SH-SY5Y (cell line): ENCODE measurements around the gene RXFP4.

ENCODE experiments used
- GATA2 ChIP-seq: IDR thresholded peaks from 2 replicates; pipeline ENCODE4 v1.6.1; 2011; ENCODE audit warnings: mild to moderate bottlenecking, low read depth, low read length
- GATA3 ChIP-seq: IDR thresholded peaks from 2 replicates; pipeline ENCODE4 v1.6.1; 2011; ENCODE audit warnings: low read depth, mild to moderate bottlenecking, low read length, moderate library complexity

Gene RXFP4

DNA sequence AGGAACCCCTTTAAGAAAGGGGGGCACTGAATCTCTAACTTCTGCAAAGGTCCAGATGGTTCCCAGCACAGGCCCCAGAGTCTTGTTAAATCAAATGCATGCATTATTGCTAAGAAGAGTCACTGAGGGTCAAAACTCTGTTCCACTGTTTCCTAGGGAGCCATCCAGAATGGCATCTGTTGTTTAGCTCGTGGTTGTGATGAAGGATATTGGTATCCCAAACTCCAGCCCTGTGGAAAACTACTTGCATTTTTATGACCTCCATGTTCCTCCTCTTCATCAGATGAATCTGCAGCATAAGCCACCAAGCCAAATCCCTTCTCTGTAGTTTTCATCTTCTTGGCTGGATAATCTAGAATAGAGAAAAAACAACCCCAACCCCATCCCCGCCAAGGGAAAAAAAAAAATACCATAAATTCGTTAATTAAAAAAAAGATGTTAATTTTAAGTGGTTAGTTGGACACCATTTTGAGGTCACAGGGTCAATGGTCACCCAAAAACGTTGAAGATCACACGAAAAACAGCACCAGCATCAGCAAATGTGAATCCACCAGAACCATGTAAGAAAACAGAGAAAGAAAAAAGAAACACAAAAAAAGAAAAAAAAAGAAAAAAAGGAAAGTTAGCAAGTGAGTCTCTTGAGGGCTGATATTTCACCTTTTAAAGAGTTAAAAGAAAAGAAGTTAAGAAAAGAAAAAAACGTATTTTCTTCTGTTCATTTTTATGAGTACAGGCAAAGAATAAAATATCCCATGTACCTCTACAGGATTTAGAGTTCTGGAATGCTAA is 27.3 kb upstream of the RXFP4 start:
- TF ChIP-seq GATA3 (no peak), GATA2 (no peak)

DNA sequence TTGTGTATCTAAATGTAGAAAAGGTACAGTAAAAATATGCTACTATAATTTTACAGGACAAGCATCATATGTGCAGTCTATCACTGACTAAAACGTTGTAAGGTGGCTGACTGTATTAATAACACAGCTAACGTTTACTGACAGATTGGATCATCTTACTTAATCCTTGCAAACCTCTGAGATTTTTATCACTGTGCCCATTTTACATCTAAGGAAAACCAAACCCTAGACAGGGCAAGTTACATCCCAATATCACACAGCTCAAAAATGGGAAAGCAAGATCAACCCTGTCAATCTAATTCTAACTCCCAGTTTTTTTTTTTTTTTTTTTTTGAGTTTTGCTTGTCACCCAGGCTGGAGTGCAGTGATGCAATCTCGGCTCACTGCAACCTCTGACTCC is 22.8 kb upstream of the RXFP4 start:
- TF ChIP-seq GATA2 (no peak), GATA3 (no peak)

DNA sequence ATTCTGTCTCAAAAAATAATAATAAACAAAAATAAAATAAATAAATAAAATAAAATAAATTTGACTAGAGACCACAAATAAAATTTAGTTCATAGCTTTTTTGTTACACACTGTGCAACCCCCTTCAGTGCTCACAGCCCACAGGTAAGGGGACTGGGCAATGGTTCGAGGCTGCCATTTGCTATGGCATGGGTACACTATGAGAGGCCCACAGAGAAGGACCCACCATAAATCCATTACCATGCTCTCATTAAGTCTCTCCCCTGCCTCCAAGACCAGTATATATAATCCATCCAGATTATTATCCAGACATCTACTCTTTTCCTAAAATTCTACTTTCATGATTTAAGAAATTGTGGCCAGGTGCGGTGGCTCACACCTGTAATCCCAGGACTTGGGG is 21.6 kb upstream of the RXFP4 start:
- TF ChIP-seq GATA3 (no peak), GATA2 (no peak)

DNA sequence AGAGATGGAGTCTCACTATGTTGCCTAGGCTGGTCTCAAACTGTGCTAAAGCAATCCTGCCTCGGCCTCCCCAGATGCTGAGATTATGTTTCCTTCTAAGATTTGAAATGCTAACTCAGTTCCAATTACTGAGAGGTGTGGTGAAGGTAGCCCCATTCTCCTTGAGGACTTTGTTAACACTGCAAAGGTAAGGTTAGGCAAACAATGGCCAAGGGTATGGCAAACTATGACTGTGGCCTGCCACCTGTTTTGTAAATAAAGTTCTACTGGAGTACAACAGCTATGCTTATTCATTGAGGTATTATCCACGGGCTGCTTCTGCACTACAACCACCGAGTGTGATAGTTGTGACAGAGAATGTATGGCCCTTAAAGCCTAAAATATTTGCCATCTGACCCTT is 20.7 kb upstream of the RXFP4 start:
- TF ChIP-seq GATA2, result no peak
- TF ChIP-seq GATA3, result no peak

DNA sequence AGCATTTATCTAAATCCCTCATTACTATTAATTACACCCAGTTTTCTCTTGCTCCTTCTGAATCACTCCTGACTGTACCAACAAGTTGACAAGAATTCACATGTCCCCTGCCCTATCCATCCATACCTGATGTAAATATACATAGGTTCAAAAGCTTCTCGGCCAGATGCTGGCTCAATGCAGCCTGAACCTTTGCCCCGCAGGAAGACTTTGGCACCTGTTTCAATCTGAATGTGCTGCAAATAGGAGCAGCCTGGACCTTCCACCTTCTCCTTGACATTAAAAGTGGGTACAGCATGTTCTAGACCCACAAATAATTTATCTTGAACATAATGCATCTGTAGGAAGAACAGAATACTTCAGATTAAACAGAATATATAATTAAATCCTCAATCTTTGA is 15.9 kb upstream of the RXFP4 start:
- TF ChIP-seq GATA3 (no peak), GATA2 (no peak)

DNA sequence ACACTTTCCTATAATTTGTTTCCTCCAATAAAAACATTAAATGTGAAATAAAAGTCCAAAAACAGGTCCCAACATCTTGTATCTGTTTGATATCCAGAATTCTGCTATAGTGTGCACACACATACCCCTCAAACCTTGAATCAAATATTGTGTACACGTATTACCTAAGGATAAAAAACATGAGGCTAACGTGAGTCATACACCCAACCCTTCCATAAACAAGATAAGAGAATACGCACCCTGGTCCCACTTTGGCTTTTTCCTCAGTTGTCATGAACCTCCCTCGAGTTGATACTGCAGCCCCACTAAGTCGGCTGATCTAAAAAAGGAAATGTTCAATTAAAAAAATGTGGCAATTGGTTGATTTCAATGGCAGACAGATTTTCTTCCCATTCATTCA is 12.4 kb upstream of the RXFP4 start:
- TF ChIP-seq GATA2, result no peak
- no peak for TF ChIP-seq GATA3

DNA sequence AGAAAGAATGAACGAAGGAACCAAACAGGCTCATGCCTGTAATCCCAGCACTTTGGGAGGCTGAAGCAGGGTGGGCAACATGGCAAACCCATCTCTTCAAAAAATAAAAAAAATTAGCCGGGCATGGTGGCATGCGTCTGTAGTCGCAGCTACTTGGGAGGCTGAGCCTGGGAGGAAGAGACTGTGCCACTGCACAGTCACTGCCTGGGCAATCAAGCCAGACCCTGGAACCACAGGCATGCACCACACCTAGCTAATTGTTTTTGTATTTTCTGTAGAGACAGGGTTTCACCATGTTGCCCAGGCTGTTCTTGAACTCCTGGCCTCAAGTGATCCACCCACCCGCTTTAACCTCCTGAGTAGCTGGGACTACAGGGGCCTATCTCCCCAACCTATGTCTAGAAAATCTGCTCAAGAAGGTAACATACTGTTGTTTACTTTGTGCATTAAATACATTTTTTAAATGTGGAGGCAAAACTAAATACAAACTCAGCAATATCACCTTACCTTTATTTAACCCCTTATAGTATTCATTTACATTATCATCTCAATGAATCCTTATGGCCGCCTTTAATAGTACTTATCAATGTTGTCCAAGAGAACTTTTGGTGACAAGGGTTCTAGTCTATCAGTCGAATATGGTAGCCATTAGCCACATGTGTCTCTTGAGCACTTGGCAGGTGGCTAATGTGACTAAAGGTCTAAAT is 10.0 kb upstream of the RXFP4 start:
- TF ChIP-seq GATA3 (no peak), GATA2 (no peak)

DNA sequence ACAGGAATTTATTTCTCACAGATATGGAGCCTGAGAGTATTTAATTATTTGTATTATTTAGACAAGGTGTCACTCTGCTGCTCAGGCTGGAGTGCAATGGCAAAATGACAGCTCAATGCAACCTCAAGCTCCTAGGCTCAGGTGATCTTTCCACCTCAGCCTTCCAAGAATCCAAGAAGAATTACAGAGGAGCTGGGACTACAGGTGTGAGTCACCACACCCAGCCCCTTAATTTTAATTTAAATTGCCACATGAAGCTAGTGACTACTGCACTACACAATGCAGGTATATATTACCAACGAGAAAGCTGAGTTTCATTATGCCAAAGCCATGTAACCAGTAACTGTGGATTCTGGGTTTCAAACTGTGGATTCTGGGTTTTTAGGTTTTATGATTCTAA is 9.4 kb upstream of the RXFP4 start:
- TF ChIP-seq GATA3 (no peak), GATA2 (no peak)

DNA sequence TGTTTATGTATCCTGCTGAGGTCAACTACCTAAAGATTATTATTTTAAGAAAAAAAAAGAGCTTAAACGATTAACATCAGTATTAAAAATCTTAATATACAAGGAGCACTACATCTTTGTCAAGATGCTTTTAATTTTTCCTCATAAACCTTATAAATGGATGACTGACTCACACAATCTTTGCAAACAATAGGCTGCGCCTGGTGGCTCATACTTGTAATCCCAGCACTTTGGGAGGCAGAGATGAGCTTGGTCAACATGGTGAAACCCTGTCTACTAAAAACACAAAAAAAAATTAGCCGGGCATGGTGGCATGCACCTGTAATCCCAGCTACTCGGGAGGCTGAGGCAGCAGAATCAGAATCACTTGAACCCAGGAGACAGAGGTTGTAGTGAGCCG is 9.0 kb upstream of the RXFP4 start:
- no peak for TF ChIP-seq GATA3
- no peak for TF ChIP-seq GATA2

DNA sequence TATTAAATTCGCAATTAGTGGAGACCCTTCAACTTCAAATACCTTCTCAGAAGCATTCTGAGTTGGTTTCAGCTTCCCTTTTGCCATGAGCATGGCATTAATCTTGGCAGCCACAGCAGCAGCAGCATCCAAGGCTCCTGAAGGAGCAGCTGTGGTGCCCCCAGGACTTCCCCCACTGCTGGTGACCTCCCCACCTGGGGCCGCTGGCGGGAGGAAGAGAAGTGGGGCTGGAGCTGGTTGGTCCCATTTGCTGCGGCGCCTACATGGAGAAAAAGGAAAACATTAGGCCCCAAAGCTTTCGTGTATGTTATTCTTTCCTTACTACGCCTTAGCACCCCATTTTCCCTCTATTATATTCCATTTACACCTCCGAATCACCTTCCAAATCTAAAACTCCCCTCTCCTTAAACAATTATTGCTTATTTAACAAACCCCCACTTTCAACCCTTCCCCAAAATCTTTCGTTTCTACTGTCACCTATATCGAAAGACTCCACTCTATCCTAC is 7.8 kb upstream of the RXFP4 start:
- TF ChIP-seq GATA2, result no peak
- no peak for TF ChIP-seq GATA3

DNA sequence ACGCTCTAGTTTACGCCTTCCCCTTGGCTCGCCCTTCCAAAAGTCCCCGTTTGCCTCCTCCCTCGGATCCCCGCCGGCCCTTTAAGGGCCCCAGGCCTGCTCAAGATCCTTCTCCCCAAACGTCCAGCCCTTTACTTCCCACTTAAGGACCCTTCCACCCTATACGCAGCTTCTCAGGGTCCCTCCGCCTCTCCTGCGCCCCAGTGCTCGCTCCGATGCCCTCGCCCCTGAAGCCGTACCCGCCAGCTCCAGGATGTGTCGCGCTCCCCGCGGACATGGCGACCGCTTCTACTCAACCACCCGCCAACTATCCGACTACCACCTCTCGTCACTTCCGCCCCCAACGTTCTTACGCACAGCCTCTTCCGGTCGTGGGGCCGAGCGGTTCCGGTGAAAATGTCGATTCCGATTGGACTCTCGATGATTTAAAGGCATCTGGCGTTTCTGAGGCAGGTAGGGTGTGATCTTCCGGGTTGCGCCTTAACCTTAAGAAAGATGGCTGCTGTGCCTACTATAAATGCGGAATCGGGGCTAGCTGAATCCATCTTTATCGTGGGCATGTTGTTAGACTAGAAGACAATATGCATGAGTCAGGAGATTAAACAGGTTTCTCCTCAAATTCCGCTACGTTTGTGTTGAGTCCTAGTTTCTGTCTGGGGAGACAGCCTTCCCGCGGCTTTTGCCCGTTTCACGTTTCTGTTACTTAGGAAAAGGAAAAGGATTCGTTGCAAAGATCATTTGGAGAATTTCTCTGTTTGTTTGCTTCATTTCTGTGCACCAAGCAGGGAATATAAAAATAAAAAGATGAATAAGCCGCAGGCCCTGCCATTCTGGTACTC is 7.1 kb upstream of the RXFP4 start, which contains the start of gene KHDC4:
TSS of gene KHDC4 (minus strand) at position 317 of the 839 bp plus-strand sequence. CDS start at position 277, 40 bp downstream.
- TF ChIP-seq GATA2 (no peak), GATA3 (no peak)

DNA sequence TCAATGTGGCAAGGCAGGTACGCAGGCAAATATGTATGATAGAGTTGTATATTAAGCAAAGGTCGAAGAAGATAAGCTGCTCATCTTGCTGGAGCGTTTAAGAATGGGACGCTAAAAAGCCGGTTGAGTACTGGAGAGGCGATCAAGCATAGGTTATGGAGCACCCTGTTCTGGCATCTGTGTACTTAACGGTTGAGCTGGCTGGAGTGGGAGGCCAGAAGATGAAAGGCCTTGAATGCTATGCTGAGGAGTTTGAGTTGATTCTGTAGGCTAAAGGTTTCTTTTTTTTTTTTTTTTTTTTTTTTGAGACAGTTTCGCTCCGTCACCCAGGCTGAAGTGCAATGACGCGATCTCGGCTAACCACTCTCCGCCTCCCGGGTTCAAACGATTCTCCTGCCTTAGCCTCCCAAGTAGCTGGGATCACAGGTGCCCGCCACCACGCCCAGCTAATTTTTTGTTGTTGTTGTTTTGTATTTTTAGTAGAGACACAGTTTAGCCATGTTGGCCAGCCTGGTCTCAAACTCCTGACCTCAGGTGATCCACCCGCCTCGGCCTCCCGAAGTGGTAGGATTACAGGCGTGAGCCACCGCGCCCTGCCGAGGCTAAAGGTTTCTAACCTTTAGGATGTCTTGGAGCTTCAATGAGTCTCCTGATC is 6.4 kb upstream of the RXFP4 start:
- TF ChIP-seq GATA3 (no peak), GATA2 (no peak)

DNA sequence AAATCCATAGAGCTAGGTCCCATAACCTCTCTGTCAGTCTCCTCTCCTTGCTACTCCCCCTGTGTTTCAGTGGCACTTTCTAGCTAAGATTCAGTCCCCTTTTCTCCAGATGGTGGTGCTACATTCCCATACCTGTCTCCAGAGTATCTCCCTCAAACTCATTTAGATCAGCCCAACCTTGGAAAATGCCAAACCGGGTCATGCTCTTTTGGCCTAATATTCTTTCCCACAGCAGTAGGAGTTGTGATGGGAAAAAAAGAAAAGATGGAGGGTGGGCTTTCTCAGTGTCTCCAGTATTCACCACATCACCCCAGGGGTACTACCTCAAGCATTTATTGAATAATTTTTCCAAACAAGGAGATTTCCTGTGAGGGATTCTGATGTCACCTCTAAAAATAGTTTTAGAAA is 3.2 kb upstream of the RXFP4 start:
- no peak for TF ChIP-seq GATA3
- TF ChIP-seq GATA2, result no peak

DNA sequence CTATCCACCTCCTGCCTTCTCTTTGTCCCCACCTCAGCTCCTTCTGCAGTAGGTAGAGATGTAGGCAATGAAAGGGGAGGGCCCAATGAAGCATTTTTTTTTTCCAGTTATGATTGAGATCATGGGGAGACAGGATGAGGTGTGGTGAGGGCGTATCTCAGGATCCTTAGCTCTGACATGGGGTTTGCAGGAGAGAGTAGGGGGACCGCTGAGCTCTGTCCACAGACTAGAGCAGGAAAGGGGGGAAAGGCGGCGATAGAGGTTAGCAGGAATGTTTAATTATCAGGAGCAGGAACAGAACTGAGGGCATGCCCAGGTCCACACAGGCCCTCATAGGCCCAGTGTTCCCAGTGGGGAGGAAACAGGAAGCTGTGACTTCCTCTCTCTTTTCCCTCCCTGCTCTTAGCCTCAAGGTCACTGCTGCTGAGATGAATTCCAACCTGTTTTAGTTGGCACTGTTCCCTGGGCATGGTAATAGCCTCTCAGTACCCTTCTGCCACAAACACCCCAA is 901 bp upstream of the RXFP4 start:
- TF ChIP-seq GATA3, result no peak
- TF ChIP-seq GATA2, result no peak
